HG02642 (cell line): ENCODE results near the gene TBX20.
"Not testable (repeated sequence)": the region's sequence is repeated elsewhere in the genome, so short reads cannot be mapped to it uniquely, and the experiment has no call there.

Source experiments
- ATAC-seq: cut with Tn5 transposase; IDR thresholded peaks from one replicate; pipeline ENCODE4 v1.9.1; 2021; ENCODE audit warnings: mild to moderate bottlenecking; ENCODE audit not compliant: unreplicated experiment, poor library complexity

Gene TBX20

GRCh38 chr7:35172131-35172530, 81.8 kb downstream of the TBX20 start:
- ATAC-seq, result not testable (repeated sequence)

- not testable (repeated sequence) for ATAC-seq
Measured at GRCh38 chr7:35167658-35168057, 86.2 kb downstream of the TBX20 start.

- ATAC-seq, result not testable (repeated sequence)
Measured at GRCh38 chr7:35167158-35167557, 86.7 kb downstream of the TBX20 start.

- ATAC-seq, result not testable (repeated sequence)
Measured at GRCh38 chr7:35161059-35161740, 92.7 kb downstream of the TBX20 start.
